ENCODE data around the gene TXNDC12. TPM values are rescaled to one million over a fixed set of nuclear protein-coding genes. Genes with fewer than 3 reads are reported as not detected.
A peak's percentile ranks its signal among the peaks of the same experiment; 100 is the strongest.

TXNDC12 gene
- total RNA-seq, 3 donors from 2014 or later (not counting 1 experiment from before 2014, with no cell fraction given) = 35.0 to 39.4 (median 38.7) TPM

- Mint-ChIP-seq H3K27ac (no peak overlapping the region), H3K27me3 (ENCODE audit: low read depth in 2 of 2) (peaks cover 24 to 32% of the 10 kb centered on the region in 2 donors), H3K4me1 (no peaks in the 10 kb centered on the region), H3K9me3 (no peaks in the 10 kb centered on the region), H3K4me3 (no peak overlapping the region), H3K36me3 (no peaks in the 10 kb centered on the region)
- ATAC-seq = no peak
- H3K27ac ChIP-seq (ENCODE audit: low read length) = no peak overlapping the region
- no peaks in the 10 kb centered on the region for H3K36me3 ChIP-seq (ENCODE audit: control insufficient read depth, insufficient read depth, low read length)
- intact Hi-C loops (cut with micrococcal nuclease) = loop anchor here (5.0 kb wide), 1 partner anchor 377 kb away; no protein-coding TSS in a partner anchor
- H3K9me3 ChIP-seq (ENCODE audit: control insufficient read depth, insufficient read depth, low read length) = no peaks in the 10 kb centered on the region
- DNase-seq = no peak
- no peaks in the 10 kb centered on the region for H3K4me1 ChIP-seq (ENCODE audit: control insufficient read depth, insufficient read depth, low read length)
- TF ChIP-seq CTCF (IDR thresholded peaks at IDR 0.05) = no peak
- H3K4me3 ChIP-seq (ENCODE audit: low read length) = no peak overlapping the region
- H3K27me3 ChIP-seq (ENCODE audit: control insufficient read depth, insufficient read depth, low read length) = no peaks in the 10 kb centered on the region
- 67% methylated on average over 4 of the region's 4 CpGs for WGBS (ENCODE audit: insufficient coverage)
Observed at GRCh38 chr1:52003877-52004276, 51.1 kb downstream of the TXNDC12 start.

- ATAC-seq (peak; percentile 88 to 100 (median 98)), DNase-seq (peak in 1 of 2 donors; percentile 87)
- Mint-ChIP-seq H3K27me3 (ENCODE audit: low read depth in 2 of 2) (peaks cover 21 to 26% of the 10 kb centered on the region in 2 donors), H3K36me3 (no peaks in the 10 kb centered on the region), H3K27ac (no peak overlapping the region), H3K4me1 (no peaks in the 10 kb centered on the region), H3K9me3 (no peaks in the 10 kb centered on the region), H3K4me3 (no peak overlapping the region)
- H3K27ac ChIP-seq (ENCODE audit: low read length) = no peak overlapping the region
- 58% methylated on average over 8 of the region's 9 CpGs for WGBS (ENCODE audit: insufficient coverage)
- H3K36me3 ChIP-seq (ENCODE audit: control insufficient read depth, insufficient read depth, low read length) = no peaks in the 10 kb centered on the region
- H3K9me3 ChIP-seq (ENCODE audit: control insufficient read depth, insufficient read depth, low read length) = no peaks in the 10 kb centered on the region
- peak; percentile 85 for TF ChIP-seq CTCF (IDR thresholded peaks at IDR 0.05)
- intact Hi-C loops (cut with micrococcal nuclease) = loop anchor here (1.0 to 5.0 kb wide), 2 partner anchors 105 to 375 kb away; no protein-coding TSS in a partner anchor
- no peak overlapping the region for H3K4me3 ChIP-seq (ENCODE audit: low read length)
- H3K4me1 ChIP-seq (ENCODE audit: control insufficient read depth, insufficient read depth, low read length) = no peaks in the 10 kb centered on the region
- H3K27me3 ChIP-seq (ENCODE audit: control insufficient read depth, insufficient read depth, low read length) = no peaks in the 10 kb centered on the region
Observed at GRCh38 chr1:52002038-52002917, 52.7 kb downstream of the TXNDC12 start.

- no peaks in the 10 kb centered on the region for H3K9me3 ChIP-seq (ENCODE audit: control insufficient read depth, insufficient read depth, low read length)
- 91% methylated on average over 1 of the region's 1 CpG for WGBS (ENCODE audit: insufficient coverage)
- no peak overlapping the region for H3K4me3 ChIP-seq (ENCODE audit: low read length)
- no peak overlapping the region for H3K4me3 Mint-ChIP-seq
- H3K36me3 Mint-ChIP-seq = no peaks in the 10 kb centered on the region
- H3K4me1 ChIP-seq (ENCODE audit: control insufficient read depth, insufficient read depth, low read length) = no peaks in the 10 kb centered on the region
- peaks cover 13 to 26% of the 10 kb centered on the region in 2 donors for H3K27me3 Mint-ChIP-seq (ENCODE audit: low read depth in 2 of 2)
- DNase-seq (no peak), ATAC-seq (no peak)
- no peak overlapping the region for H3K27ac ChIP-seq (ENCODE audit: low read length)
- no peak overlapping the region for H3K27ac Mint-ChIP-seq
- H3K4me1 Mint-ChIP-seq = no peaks in the 10 kb centered on the region
- TF ChIP-seq CTCF (IDR thresholded peaks at IDR 0.05) = no peak
- no peaks in the 10 kb centered on the region for H3K36me3 ChIP-seq (ENCODE audit: control insufficient read depth, insufficient read depth, low read length)
- intact Hi-C loops (cut with micrococcal nuclease) = no loop called here
- H3K27me3 ChIP-seq (ENCODE audit: control insufficient read depth, insufficient read depth, low read length) = no peaks in the 10 kb centered on the region
- no peaks in the 10 kb centered on the region for H3K9me3 Mint-ChIP-seq
Observed at GRCh38 chr1:51998701-51999100, 56.3 kb downstream of the TXNDC12 start.
